SK-N-SH treated with all-trans-retinoic acid at 6 μM for 48 hours (cell line): ENCODE data around the gene PCSK9.

Experiments used
- CREB5 ChIP-seq: fragments of 250-450 bp; sonication (Bioruptor Pico); IDR thresholded peaks from 2 replicates; pipeline ENCODE4 v1.5.1; 2020; ENCODE audit warnings: low read depth, mild to moderate bottlenecking, moderate library complexity
- OSR1 ChIP-seq: fragments of 250-450 bp; sonication (Bioruptor Pico); IDR thresholded peaks from 2 replicates; pipeline ENCODE4 v1.8.0; 2022; ENCODE audit warnings: moderate library complexity, mild to moderate bottlenecking, inconsistent platforms
- PATZ1 ChIP-seq: fragments of 250-450 bp; sonication (Bioruptor Pico); IDR thresholded peaks from 2 replicates; pipeline ENCODE4 v1.8.0; 2020; ENCODE audit warnings: mild to moderate bottlenecking, moderate library complexity, borderline replicate concordance
- RARB ChIP-seq: fragments of 250-450 bp; sonication (Bioruptor Pico); IDR thresholded peaks from 2 replicates; pipeline ENCODE4 v1.8.0; 2021; ENCODE audit warnings: mild to moderate bottlenecking, moderate library complexity
- SNAI2 ChIP-seq: fragments of 250-450 bp; sonication (Bioruptor Pico); IDR thresholded peaks from 2 replicates; pipeline ENCODE4 v1.5.0; 2020; ENCODE audit warnings: mild to moderate bottlenecking, moderate library complexity
- TCF4 ChIP-seq: fragments of 250-450 bp; sonication (Bioruptor Pico); IDR thresholded peaks from 2 replicates; pipeline ENCODE4 v1.8.0; 2021; ENCODE audit warnings: mild to moderate bottlenecking, moderate library complexity, borderline replicate concordance
- TOX ChIP-seq: fragments of 250-450 bp; sonication (Bioruptor Pico); IDR thresholded peaks from 2 replicates; pipeline ENCODE4 v1.8.0; 2021; ENCODE audit warnings: mild to moderate bottlenecking, moderate library complexity, borderline replicate concordance
- ZFP3 ChIP-seq: fragments of 250-450 bp; sonication (Bioruptor Pico); IDR thresholded peaks from 2 replicates; pipeline ENCODE4 v1.5.0; 2020; ENCODE audit warnings: mild to moderate bottlenecking, moderate library complexity
- ZNF8 ChIP-seq: fragments of 450-650 bp; formaldehyde crosslinking; IDR thresholded peaks from 2 replicates; pipeline ENCODE4 v1.5.0; 2020; ENCODE audit warnings: mild to moderate bottlenecking, moderate library complexity

- TF ChIP-seq SNAI2 (CRISPR knock-in tag) = no peak
- TF ChIP-seq ZNF8 (CRISPR knock-in tag) = no peak
- no peak for TF ChIP-seq TCF4
- TF ChIP-seq CREB5 = no peak
- no peak for TF ChIP-seq RARB (CRISPR knock-in tag)
- TF ChIP-seq TOX (CRISPR knock-in tag) = no peak
- no peak for TF ChIP-seq OSR1 (CRISPR knock-in tag)
- no peak for TF ChIP-seq PATZ1 (CRISPR knock-in tag)
- TF ChIP-seq ZFP3 (CRISPR knock-in tag) = no peak
Observed at GRCh38 chr1:55038552-55038838, 853 bp upstream of the PCSK9 start.
